ENCODE results near the gene TLE4.
"Not testable (repeated sequence)": the region's sequence is repeated elsewhere in the genome, so short reads cannot be mapped to it uniquely, and the experiment has no call there.

Gene TLE4

GRCh38 chr9:79645110-79645509 is 73.3 kb downstream of the TLE4 start:
- no peaks in the 10 kb centered on the region for H3K36me3 ChIP-seq (ENCODE audit: insufficient read depth, low read length)
- no peaks in the 10 kb centered on the region; the same call in 1 of the 2 replicates for H3K9me3 ChIP-seq (ENCODE audit: control insufficient read depth, insufficient read depth, low read length)
- H3K9ac ChIP-seq (ENCODE audit: low read depth, low read length) = no peak overlapping the region
- H3K4me1 ChIP-seq (ENCODE audit: insufficient read depth, low read length) = no peaks in the 10 kb centered on the region; the same call in 1 of the 2 replicates

DNA sequence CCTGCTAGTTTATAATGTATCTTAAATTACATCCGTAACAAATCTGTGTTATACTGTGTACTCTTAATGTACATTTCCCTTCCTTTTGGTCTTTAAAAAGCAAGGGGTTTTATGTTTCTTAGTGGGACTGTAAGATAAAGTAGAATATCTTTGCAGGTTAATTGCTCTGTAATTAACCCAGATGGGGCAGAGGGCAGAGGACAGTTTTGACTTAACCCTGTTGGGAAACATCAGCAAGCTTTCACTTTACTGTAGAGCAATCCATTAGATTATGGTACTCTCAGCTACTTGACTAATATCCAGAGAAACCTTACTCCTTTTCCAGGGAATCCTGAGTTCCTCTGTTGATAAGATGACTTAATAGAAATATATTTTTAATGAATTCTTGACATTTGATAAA is 74.3 kb downstream of the TLE4 start:
- H3K36me3 ChIP-seq (ENCODE audit: insufficient read depth, low read length) = no peaks in the 10 kb centered on the region
- H3K4me1 ChIP-seq (ENCODE audit: insufficient read depth, low read length) = peaks cover 9% of the 10 kb centered on the region; the same call in 1 of the 2 replicates
- no peak overlapping the region for H3K9ac ChIP-seq (ENCODE audit: low read depth, low read length)
- H3K9me3 ChIP-seq (ENCODE audit: control insufficient read depth, insufficient read depth, low read length) = no peaks in the 10 kb centered on the region; the same call in 1 of the 2 replicates

- no peaks in the 10 kb centered on the region for H3K36me3 ChIP-seq (ENCODE audit: insufficient read depth, low read length)
- H3K4me1 ChIP-seq (ENCODE audit: insufficient read depth, low read length) = peaks cover 20% of the 10 kb centered on the region
- no peaks in the 10 kb centered on the region for H3K9me3 ChIP-seq (ENCODE audit: control insufficient read depth, insufficient read depth, low read length)
- no peak overlapping the region for H3K9ac ChIP-seq (ENCODE audit: low read depth, low read length)
Measured at GRCh38 chr9:79651251-79651795, 79.6 kb downstream of the TLE4 start.

DNA sequence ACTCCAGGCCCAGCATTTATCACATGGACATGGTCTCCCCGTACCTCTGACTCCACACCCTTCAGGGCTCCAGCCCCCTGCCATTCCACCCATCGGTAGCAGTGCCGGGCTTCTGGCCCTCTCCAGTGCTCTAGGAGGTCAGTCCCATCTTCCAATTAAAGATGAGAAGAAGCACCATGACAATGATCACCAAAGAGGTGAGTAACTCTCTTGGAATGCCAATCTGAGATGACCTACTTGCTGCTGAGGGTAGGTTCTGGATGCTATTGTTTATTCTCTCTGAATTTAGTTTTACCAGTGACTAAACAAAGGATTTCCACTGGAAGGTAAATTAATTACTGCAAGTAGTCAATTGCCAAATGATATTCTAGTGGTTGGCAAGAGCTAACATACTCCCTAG is 80.8 kb downstream of the TLE4 start:
- peaks cover 20% of the 10 kb centered on the region for H3K4me1 ChIP-seq (ENCODE audit: insufficient read depth, low read length)

GRCh38 chr9:79654591-79655382 is 83.0 kb downstream of the TLE4 start:
- H3K36me3 ChIP-seq (ENCODE audit: insufficient read depth, low read length); H3K9me3 ChIP-seq (ENCODE audit: control insufficient read depth, insufficient read depth, low read length); H3K9ac ChIP-seq (ENCODE audit: low read depth, low read length): not testable (repeated sequence)
- H3K4me1 ChIP-seq (ENCODE audit: insufficient read depth, low read length) = peaks cover 20% of the 10 kb centered on the region

More for the DNA sequence above, 80.8 kb downstream of the TLE4 start:
- no peaks in the 10 kb centered on the region for H3K36me3 ChIP-seq (ENCODE audit: insufficient read depth, low read length)
- H3K9ac ChIP-seq (ENCODE audit: low read depth, low read length) = no peak overlapping the region
- H3K9me3 ChIP-seq (ENCODE audit: control insufficient read depth, insufficient read depth, low read length) = no peaks in the 10 kb centered on the region

DNA sequence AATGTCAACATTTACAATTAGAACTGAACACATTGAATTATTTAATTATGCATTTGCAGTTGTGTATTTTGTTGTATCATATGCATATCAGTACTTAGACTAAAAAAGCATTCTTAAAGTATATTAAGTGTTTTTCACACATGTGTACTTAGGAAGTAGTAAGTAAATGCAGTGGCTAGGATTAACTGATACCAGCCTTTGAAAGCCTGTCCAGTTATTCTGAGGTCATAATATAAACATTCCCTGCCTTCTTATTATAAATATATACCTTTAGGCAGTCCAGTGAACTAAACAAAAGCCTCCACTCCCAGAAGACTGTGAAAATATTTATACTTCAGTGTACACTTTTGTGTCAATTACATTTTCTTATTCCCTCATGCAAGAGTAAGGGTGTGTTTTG is 83.8 kb downstream of the TLE4 start:
- H3K4me1 ChIP-seq (ENCODE audit: insufficient read depth, low read length) = peaks cover 17% of the 10 kb centered on the region
- no peak overlapping the region for H3K9ac ChIP-seq (ENCODE audit: low read depth, low read length)
- no peaks in the 10 kb centered on the region for H3K9me3 ChIP-seq (ENCODE audit: control insufficient read depth, insufficient read depth, low read length)
- no peaks in the 10 kb centered on the region for H3K36me3 ChIP-seq (ENCODE audit: insufficient read depth, low read length)

GRCh38 chr9:79656169-79656568 is 84.4 kb downstream of the TLE4 start:
- Histone ChIP-seq H3K9ac (ENCODE audit: low read depth, low read length) (no peak overlapping the region), H3K36me3 (ENCODE audit: insufficient read depth, low read length) (no peaks in the 10 kb centered on the region), H3K9me3 (ENCODE audit: control insufficient read depth, insufficient read depth, low read length) (no peaks in the 10 kb centered on the region), H3K4me1 (ENCODE audit: insufficient read depth, low read length) (peaks cover 11% of the 10 kb centered on the region)

DNA sequence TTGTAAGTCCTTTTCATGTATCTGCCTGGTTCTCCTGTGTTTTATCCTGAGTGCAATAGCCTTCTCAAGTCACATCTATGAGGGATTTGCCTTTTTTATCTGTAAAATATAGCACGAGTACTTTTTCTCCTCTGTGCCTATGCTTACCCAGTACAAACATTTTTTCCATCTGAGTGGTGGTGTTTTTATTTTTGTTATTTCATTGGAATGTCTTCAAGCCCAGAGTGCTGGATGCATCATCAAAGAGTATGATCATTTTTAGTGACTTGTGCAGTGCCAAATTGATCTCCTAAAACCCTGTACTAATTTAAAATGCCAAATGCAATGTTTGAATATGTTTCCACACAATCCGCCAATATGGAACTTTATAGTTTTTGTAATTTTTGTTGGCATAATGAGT is 86.1 kb downstream of the TLE4 start:
- Histone ChIP-seq H3K36me3 (ENCODE audit: insufficient read depth, low read length) (no peaks in the 10 kb centered on the region), H3K9ac (ENCODE audit: low read depth, low read length) (no peak overlapping the region), H3K9me3 (ENCODE audit: control insufficient read depth, insufficient read depth, low read length) (no peaks in the 10 kb centered on the region), H3K4me1 (ENCODE audit: insufficient read depth, low read length) (peaks cover 16% of the 10 kb centered on the region)

DNA sequence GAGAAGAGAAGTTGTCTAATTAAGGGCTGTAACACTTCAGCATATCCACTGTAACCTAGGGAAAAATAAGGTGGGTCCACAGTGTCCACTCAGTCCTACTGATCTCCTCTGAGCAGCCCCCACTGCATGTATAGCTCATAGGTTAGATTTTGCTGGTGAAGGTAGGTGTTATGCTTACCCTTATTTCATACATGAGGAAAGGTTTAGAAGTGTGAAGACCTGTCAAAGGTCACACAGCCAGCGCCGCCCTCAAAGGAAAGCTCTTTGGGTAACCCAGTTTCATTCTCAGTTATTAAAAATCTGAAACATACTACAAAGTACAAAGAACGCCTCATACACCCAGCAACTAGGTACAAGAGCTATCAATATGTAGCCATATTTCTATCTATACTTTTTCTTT is 87.2 kb downstream of the TLE4 start:
- no peak overlapping the region for H3K9ac ChIP-seq (ENCODE audit: low read depth, low read length)
- H3K9me3 ChIP-seq (ENCODE audit: control insufficient read depth, insufficient read depth, low read length) = no peaks in the 10 kb centered on the region
- peaks cover 24% of the 10 kb centered on the region for H3K4me1 ChIP-seq (ENCODE audit: insufficient read depth, low read length)
- H3K36me3 ChIP-seq (ENCODE audit: insufficient read depth, low read length) = no peaks in the 10 kb centered on the region

- Histone ChIP-seq H3K9ac (ENCODE audit: low read depth, low read length) (no peak overlapping the region), H3K4me1 (ENCODE audit: insufficient read depth, low read length) (peaks cover 39% of the 10 kb centered on the region), H3K36me3 (ENCODE audit: insufficient read depth, low read length) (no peaks in the 10 kb centered on the region), H3K9me3 (ENCODE audit: control insufficient read depth, insufficient read depth, low read length) (no peaks in the 10 kb centered on the region)
Measured at GRCh38 chr9:79660615-79661014, 88.8 kb downstream of the TLE4 start.

GRCh38 chr9:79661279-79661678 is 89.5 kb downstream of the TLE4 start:
- Histone ChIP-seq H3K4me1 (ENCODE audit: insufficient read depth, low read length) (peaks cover 39% of the 10 kb centered on the region), H3K9ac (ENCODE audit: low read depth, low read length) (no peak overlapping the region), H3K9me3 (ENCODE audit: control insufficient read depth, insufficient read depth, low read length) (no peaks in the 10 kb centered on the region), H3K36me3 (ENCODE audit: insufficient read depth, low read length) (no peaks in the 10 kb centered on the region)

- H3K9me3 ChIP-seq (ENCODE audit: control insufficient read depth, insufficient read depth, low read length) = no peaks in the 10 kb centered on the region
- no peak overlapping the region for H3K9ac ChIP-seq (ENCODE audit: low read depth, low read length)
- peaks cover 39% of the 10 kb centered on the region for H3K4me1 ChIP-seq (ENCODE audit: insufficient read depth, low read length)
- no peaks in the 10 kb centered on the region for H3K36me3 ChIP-seq (ENCODE audit: insufficient read depth, low read length)
Measured at GRCh38 chr9:79661886-79662536, 90.2 kb downstream of the TLE4 start.

GRCh38 chr9:79662537-79662956 is 90.8 kb downstream of the TLE4 start:
- Histone ChIP-seq H3K36me3 (ENCODE audit: insufficient read depth, low read length) (no peaks in the 10 kb centered on the region), H3K9ac (ENCODE audit: low read depth, low read length) (no peak overlapping the region), H3K4me1 (ENCODE audit: insufficient read depth, low read length) (peaks cover 39% of the 10 kb centered on the region), H3K9me3 (ENCODE audit: control insufficient read depth, insufficient read depth, low read length) (no peaks in the 10 kb centered on the region)

DNA sequence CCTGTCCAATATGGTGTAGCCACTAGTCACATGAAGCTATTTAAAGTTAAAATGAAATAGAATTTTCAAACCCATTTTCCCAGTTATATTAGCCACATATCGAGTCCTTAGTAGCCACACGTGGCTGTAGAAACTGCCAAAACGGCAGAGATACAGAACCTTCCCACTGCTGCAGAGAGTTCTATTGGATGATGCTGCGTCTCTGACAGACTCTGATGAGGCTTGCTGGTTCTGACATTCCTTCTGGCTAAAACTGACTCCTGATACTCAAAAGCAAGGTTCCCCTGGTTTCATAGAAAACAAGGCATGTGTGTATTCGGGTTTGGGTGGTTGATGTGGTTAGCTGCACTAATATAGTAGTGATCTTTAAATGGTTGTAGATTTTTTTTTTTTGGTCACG is 91.5 kb downstream of the TLE4 start:
- Histone ChIP-seq H3K9me3 (ENCODE audit: control insufficient read depth, insufficient read depth, low read length) (no peaks in the 10 kb centered on the region), H3K9ac (ENCODE audit: low read depth, low read length) (no peak overlapping the region), H3K36me3 (ENCODE audit: insufficient read depth, low read length) (no peaks in the 10 kb centered on the region), H3K4me1 (ENCODE audit: insufficient read depth, low read length) (peaks cover 39% of the 10 kb centered on the region)

DNA sequence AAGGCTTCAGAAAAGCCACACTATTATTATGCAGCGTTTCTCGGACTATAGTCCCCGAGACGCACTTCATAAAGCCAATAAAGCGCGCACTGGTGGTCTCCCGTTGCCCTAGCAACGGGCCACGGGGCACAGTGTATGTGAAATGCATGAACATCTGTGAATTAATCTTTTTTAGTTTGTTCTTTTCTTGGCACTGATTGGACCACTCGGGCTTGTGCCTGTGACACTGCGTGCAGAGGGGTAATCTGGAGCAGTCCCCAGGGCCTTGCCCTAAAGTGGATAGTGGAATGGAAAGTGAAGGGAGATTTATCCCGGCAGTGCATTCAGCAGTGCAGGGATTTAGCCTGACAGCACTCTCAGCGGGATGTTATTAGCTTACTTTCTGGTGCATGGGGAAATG is 92.1 kb downstream of the TLE4 start:
- Histone ChIP-seq H3K9ac (ENCODE audit: low read depth, low read length) (no peak overlapping the region), H3K4me1 (ENCODE audit: insufficient read depth, low read length) (peaks cover 39% of the 10 kb centered on the region), H3K9me3 (ENCODE audit: control insufficient read depth, insufficient read depth, low read length) (no peaks in the 10 kb centered on the region), H3K36me3 (ENCODE audit: insufficient read depth, low read length) (no peaks in the 10 kb centered on the region)
